Measurements from ENCODE around the gene POU6F2.

The POU6F2 gene

GRCh38 chr7:39152701-39153100 is 175.0 kb downstream of the POU6F2 start:
- Histone ChIP-seq H3K14ac (ENCODE audit: low read length) (no peak overlapping the region), H4K8ac (ENCODE audit: low read depth, low read length) (no peak overlapping the region), H3K27me3 (ENCODE audit: control insufficient read depth in 3 of 3, insufficient read depth in 3 of 3, low read depth in 1 of 3, low read length in 3 of 3) (no peaks in the 10 kb centered on the region), H3K4me3 (ENCODE audit: low read length in 2 of 2) (no peak overlapping the region), H2BK120ac (ENCODE audit: low read depth, low read length) (no peak overlapping the region), H3K4ac (ENCODE audit: low read length) (no peak overlapping the region), H3K9me3 (replicated peaks in 1 of 2; ENCODE audit: control insufficient read depth in 2 of 2, insufficient read depth in 1 of 2, low read depth in 1 of 2, low read length in 2 of 2) (no peaks in the 10 kb centered on the region), H2AFZ (ENCODE audit: low read length) (no peak overlapping the region), H4K91ac (ENCODE audit: low read depth, low read length, poor library complexity) (no peak overlapping the region), H3K36me3 (replicated peaks in 1 of 2; ENCODE audit: control insufficient read depth in 2 of 2, insufficient read depth in 2 of 2, low read length in 2 of 2) (no peaks in the 10 kb centered on the region), H3K27ac (replicated peaks; ENCODE audit: low read length) (no peak overlapping the region), H2BK5ac (ENCODE audit: low read length) (no peak overlapping the region), H2AK5ac (ENCODE audit: low read depth, low read length) (no peak overlapping the region), H3K23ac (ENCODE audit: low read depth, low read length, poor library complexity) (no peak overlapping the region), H3K4me1 (ENCODE audit: control insufficient read depth in 2 of 2, insufficient read depth in 1 of 2, low read depth in 1 of 2, low read length in 2 of 2) (no peaks in the 10 kb centered on the region), H2BK15ac (ENCODE audit: low read length) (no peak overlapping the region), H3K18ac (ENCODE audit: low read length) (no peak overlapping the region), H3K4me2 (ENCODE audit: insufficient read depth, low read length, poor library complexity, severe bottlenecking) (no peak overlapping the region), H2BK12ac (ENCODE audit: low read length) (no peak overlapping the region), H3K9ac (ENCODE audit: low read depth, low read length, poor library complexity) (no peak overlapping the region), H3K79me1 (ENCODE audit: low read depth, low read length) (no peaks in the 10 kb centered on the region)
- no CpG with 5 or more reads among the region's 4 CpGs for WGBS, 2 donors (ENCODE audit: extremely low coverage in 2 of 2, insufficient read length in 2 of 2, insufficient replicate concordance in 1 of 2)
- DNase-seq (ENCODE audit: low spot score), result no peak

DNA sequence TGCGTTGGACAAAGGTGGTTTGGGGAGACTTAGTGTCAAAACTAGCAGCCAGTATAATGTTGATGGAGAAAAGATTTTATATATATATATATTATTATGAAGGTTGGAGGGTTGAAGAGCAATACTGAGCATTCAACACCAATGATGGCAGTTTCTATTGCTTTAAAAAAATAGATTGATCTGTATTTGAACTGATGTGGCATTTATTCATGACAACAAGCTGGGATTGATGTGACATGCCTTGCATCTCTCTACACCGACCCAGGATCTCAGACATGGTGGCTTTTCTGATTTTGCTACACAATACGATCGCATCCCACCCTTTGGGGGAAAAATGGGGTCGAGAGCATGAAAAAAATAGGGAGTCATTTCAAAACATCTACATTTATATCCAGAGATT is 175.4 kb downstream of the POU6F2 start:
- Histone ChIP-seq H4K91ac (ENCODE audit: low read depth, low read length, poor library complexity) (no peak overlapping the region), H2BK5ac (ENCODE audit: low read length) (no peak overlapping the region), H3K79me1 (ENCODE audit: low read depth, low read length) (no peaks in the 10 kb centered on the region), H3K27ac (replicated peaks; ENCODE audit: low read length) (no peak overlapping the region), H2AK5ac (ENCODE audit: low read depth, low read length) (no peak overlapping the region), H3K14ac (ENCODE audit: low read length) (no peak overlapping the region), H3K9ac (ENCODE audit: low read depth, low read length, poor library complexity) (no peak overlapping the region), H2BK12ac (ENCODE audit: low read length) (no peak overlapping the region), H3K27me3 (ENCODE audit: control insufficient read depth in 3 of 3, insufficient read depth in 3 of 3, low read depth in 1 of 3, low read length in 3 of 3) (no peaks in the 10 kb centered on the region), H2BK15ac (ENCODE audit: low read length) (no peak overlapping the region), H3K18ac (ENCODE audit: low read length) (no peak overlapping the region), H4K8ac (ENCODE audit: low read depth, low read length) (no peak overlapping the region), H3K4me1 (ENCODE audit: control insufficient read depth in 2 of 2, insufficient read depth in 1 of 2, low read depth in 1 of 2, low read length in 2 of 2) (no peaks in the 10 kb centered on the region), H3K4me2 (ENCODE audit: insufficient read depth, low read length, poor library complexity, severe bottlenecking) (no peak overlapping the region), H2AFZ (ENCODE audit: low read length) (no peak overlapping the region), H3K4me3 (ENCODE audit: low read length in 2 of 2) (no peak overlapping the region), H3K36me3 (replicated peaks in 1 of 2; ENCODE audit: control insufficient read depth in 2 of 2, insufficient read depth in 2 of 2, low read length in 2 of 2) (no peaks in the 10 kb centered on the region), H2BK120ac (ENCODE audit: low read depth, low read length) (no peak overlapping the region), H3K9me3 (replicated peaks in 1 of 2; ENCODE audit: control insufficient read depth in 2 of 2, insufficient read depth in 1 of 2, low read depth in 1 of 2, low read length in 2 of 2) (no peaks in the 10 kb centered on the region), H3K23ac (ENCODE audit: low read depth, low read length, poor library complexity) (no peak overlapping the region), H3K4ac (ENCODE audit: low read length) (no peak overlapping the region)
- no peak for DNase-seq (ENCODE audit: low spot score)
- no CpG with 5 or more reads among the region's 5 CpGs for WGBS, 2 donors (ENCODE audit: extremely low coverage in 2 of 2, insufficient read length in 2 of 2, insufficient replicate concordance in 1 of 2)

DNA sequence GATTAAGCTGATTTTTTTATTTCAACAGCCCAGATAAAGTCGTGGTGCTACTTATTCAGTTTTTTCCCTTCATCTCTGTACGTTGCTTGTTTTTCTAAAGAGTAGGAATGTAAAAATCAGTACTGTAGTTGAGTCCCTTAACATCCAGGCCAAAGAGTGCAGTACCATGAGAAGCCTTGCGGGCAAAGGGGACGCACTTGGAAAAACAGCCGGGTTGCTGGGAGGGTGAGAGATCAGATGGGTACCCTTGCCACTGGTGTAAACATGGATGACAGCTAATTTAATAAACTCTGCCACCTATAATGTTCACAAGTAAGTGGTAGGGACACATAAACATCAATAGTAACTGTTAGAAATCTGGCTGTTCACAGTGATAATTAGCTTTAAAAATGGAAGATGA is 175.9 kb downstream of the POU6F2 start:
- no CpG with 5 or more reads among the region's 5 CpGs for WGBS, 2 donors (ENCODE audit: extremely low coverage in 2 of 2, insufficient read length in 2 of 2, insufficient replicate concordance in 1 of 2)
- Histone ChIP-seq H2AK5ac (ENCODE audit: low read depth, low read length) (no peak overlapping the region), H3K4me2 (ENCODE audit: insufficient read depth, low read length, poor library complexity, severe bottlenecking) (no peak overlapping the region), H4K91ac (ENCODE audit: low read depth, low read length, poor library complexity) (no peak overlapping the region), H2BK15ac (ENCODE audit: low read length) (no peak overlapping the region), H3K27me3 (ENCODE audit: control insufficient read depth in 3 of 3, insufficient read depth in 3 of 3, low read depth in 1 of 3, low read length in 3 of 3) (no peaks in the 10 kb centered on the region), H3K4me1 (ENCODE audit: control insufficient read depth in 2 of 2, insufficient read depth in 1 of 2, low read depth in 1 of 2, low read length in 2 of 2) (no peaks in the 10 kb centered on the region), H2BK120ac (ENCODE audit: low read depth, low read length) (no peak overlapping the region), H3K4ac (ENCODE audit: low read length) (no peak overlapping the region), H3K4me3 (ENCODE audit: low read length in 2 of 2) (no peak overlapping the region), H3K36me3 (replicated peaks in 1 of 2; ENCODE audit: control insufficient read depth in 2 of 2, insufficient read depth in 2 of 2, low read length in 2 of 2) (no peaks in the 10 kb centered on the region), H3K9me3 (replicated peaks in 1 of 2; ENCODE audit: control insufficient read depth in 2 of 2, insufficient read depth in 1 of 2, low read depth in 1 of 2, low read length in 2 of 2) (no peaks in the 10 kb centered on the region), H3K9ac (ENCODE audit: low read depth, low read length, poor library complexity) (no peak overlapping the region), H2BK5ac (ENCODE audit: low read length) (no peak overlapping the region), H3K23ac (ENCODE audit: low read depth, low read length, poor library complexity) (no peak overlapping the region), H2BK12ac (ENCODE audit: low read length) (no peak overlapping the region), H3K27ac (replicated peaks; ENCODE audit: low read length) (no peak overlapping the region), H3K18ac (ENCODE audit: low read length) (no peak overlapping the region), H3K79me1 (ENCODE audit: low read depth, low read length) (no peaks in the 10 kb centered on the region), H4K8ac (ENCODE audit: low read depth, low read length) (no peak overlapping the region), H2AFZ (ENCODE audit: low read length) (no peak overlapping the region), H3K14ac (ENCODE audit: low read length) (no peak overlapping the region)
- DNase-seq (ENCODE audit: low spot score), result no peak

DNA sequence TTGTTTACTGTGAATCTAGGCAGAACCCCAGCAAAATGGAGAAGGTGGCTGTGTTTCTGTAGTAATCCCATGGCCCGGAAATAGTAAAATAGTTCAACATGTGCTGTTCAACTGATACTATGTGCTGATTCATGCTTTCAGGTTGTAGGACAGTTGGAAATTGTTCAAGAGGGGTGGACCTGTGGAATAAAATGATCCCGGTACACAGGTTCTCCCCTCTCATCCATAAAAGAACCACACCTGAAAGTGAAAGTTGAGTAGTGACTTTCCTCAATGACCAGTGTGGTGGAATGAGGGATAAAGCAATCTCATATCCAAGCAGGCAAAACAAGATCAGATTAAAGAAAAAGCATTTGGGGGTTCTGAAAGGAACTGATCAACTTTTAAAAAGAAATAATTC is 177.1 kb downstream of the POU6F2 start:
- Histone ChIP-seq H3K4me1 (ENCODE audit: control insufficient read depth in 2 of 2, insufficient read depth in 1 of 2, low read depth in 1 of 2, low read length in 2 of 2) (no peaks in the 10 kb centered on the region), H3K4ac (ENCODE audit: low read length) (no peak overlapping the region), H2BK120ac (ENCODE audit: low read depth, low read length) (no peak overlapping the region), H3K18ac (ENCODE audit: low read length) (no peak overlapping the region), H3K79me1 (ENCODE audit: low read depth, low read length) (no peaks in the 10 kb centered on the region), H4K91ac (ENCODE audit: low read depth, low read length, poor library complexity) (no peak overlapping the region), H3K14ac (ENCODE audit: low read length) (no peak overlapping the region), H3K9me3 (replicated peaks in 1 of 2; ENCODE audit: control insufficient read depth in 2 of 2, insufficient read depth in 1 of 2, low read depth in 1 of 2, low read length in 2 of 2) (no peaks in the 10 kb centered on the region), H4K8ac (ENCODE audit: low read depth, low read length) (no peak overlapping the region), H3K4me3 (ENCODE audit: low read length in 2 of 2) (no peak overlapping the region), H2BK12ac (ENCODE audit: low read length) (no peak overlapping the region), H3K9ac (ENCODE audit: low read depth, low read length, poor library complexity) (no peak overlapping the region), H3K27me3 (ENCODE audit: control insufficient read depth in 3 of 3, insufficient read depth in 3 of 3, low read depth in 1 of 3, low read length in 3 of 3) (no peaks in the 10 kb centered on the region), H3K27ac (replicated peaks; ENCODE audit: low read length) (no peak overlapping the region), H2AFZ (ENCODE audit: low read length) (no peak overlapping the region), H3K36me3 (replicated peaks in 1 of 2; ENCODE audit: control insufficient read depth in 2 of 2, insufficient read depth in 2 of 2, low read length in 2 of 2) (no peaks in the 10 kb centered on the region), H2BK5ac (ENCODE audit: low read length) (no peak overlapping the region), H2AK5ac (ENCODE audit: low read depth, low read length) (no peak overlapping the region), H3K4me2 (ENCODE audit: insufficient read depth, low read length, poor library complexity, severe bottlenecking) (no peak overlapping the region), H2BK15ac (ENCODE audit: low read length) (no peak overlapping the region), H3K23ac (ENCODE audit: low read depth, low read length, poor library complexity) (no peak overlapping the region)
- WGBS, 2 donors (ENCODE audit: extremely low coverage in 2 of 2, insufficient read length in 2 of 2, insufficient replicate concordance in 1 of 2), result no CpG with 5 or more reads among the region's 2 CpGs
- DNase-seq (ENCODE audit: low spot score), result no peak

All from neuronal stem cell (in vitro differentiated cells).